GM19023 (cell line): ENCODE measurements around the gene TTLL5.

Experiments used
- ATAC-seq: cut with Tn5 transposase; IDR thresholded peaks from one replicate; pipeline ENCODE4 v1.9.1; 2021; ENCODE audit warnings: mild to moderate bottlenecking, moderate library complexity; ENCODE audit not compliant: unreplicated experiment

The TTLL5 gene

DNA sequence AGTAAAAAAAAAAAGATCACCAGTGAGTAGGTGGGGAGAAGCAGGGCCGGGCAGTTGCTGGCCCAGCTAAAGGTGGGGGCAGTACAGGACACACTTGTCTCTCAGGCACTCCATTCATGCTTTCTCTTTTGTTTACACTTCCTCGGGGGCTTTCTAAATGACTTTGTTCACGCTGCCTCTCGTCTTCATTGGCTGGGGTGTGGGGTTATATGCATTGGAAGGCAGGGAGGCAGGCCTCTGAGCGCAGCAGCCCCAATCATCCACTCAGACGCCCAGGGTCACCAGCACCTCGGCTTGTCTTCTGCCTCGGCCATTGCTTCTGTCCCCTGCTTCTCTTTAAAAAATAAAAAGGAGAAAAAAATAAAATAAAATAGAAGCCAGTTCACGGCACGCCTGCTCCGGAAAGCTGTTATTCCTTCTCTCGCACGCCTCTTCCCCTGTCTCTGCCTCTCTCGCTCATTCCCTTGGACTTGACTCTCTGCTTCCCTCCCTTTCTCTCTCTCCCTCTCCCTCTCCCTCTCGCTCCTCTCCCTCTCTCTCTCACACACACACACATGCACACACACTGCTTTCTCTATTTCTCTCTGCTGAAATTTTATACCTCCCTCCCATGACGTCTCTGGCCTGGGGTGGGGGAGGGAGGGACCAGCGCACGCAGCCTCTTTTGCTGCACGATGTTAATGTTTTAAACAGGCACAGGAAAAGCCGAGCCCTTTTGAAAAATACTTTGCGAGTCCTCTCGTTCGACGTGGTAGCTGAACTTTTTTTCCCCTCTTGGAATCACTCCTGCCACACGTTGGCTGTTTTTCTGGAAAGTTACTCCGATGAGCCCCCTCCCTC lies 320.6 kb downstream of the TTLL5 start, which contains the start of gene TGFB3:
Gene TGFB3 (minus strand): TSS at position 570 of the 840 bp plus-strand sequence. CDS start 1,102 bp downstream, outside the sequence.
- no peak for ATAC-seq

DNA sequence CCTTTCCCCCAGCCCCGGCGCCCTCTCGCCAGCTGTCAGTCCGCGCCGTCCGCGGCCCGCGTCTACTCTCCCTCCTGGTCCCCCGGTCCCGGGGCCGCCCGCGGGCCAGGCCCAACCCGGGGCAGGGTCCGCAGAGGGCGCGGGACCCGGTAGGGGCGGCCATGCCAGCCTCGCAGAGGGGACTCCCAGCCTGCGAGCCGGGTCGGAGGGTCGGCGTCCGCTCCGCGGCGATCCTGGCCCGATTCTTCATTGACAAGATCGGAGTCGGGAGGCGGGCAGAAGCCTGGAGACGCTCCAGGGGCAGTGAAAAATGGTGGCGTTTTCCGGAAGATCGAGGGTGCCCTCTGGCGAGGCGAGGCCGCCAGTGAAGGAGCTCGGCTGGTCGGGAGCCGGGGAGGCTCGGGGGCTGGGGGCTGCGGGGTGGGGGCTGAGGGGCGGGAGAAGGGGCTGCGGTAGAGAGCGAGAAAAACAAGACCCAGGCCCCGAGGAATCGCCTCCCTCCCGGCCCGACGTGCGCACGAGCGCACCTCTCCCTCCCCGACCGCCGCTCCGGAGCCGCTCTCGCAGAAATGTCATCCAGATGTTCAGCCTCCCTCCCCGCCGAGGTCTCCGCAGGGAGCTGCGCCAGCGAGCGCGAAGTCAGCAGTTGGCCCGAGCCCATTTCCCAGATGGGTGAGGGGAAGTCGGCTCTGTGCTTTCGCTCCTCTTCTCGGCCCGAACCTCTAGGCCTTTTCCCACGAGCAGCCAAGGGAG lies 321.4 kb downstream of the TTLL5 start:
- peak; percentile 50 for ATAC-seq

GRCh38 chr14:75983019-75983358 lies 321.9 kb downstream of the TTLL5 start:
- no peak for ATAC-seq

GRCh38 chr14:75984674-75985073 lies 323.6 kb downstream of the TTLL5 start:
- no peak for ATAC-seq

GRCh38 chr14:75985618-75986438 lies 324.8 kb downstream of the TTLL5 start, which contains the start of gene IFT43:
TSS of gene IFT43 (plus strand) at chr14:75985763. CDS start at chr14:75985787, 24 bp downstream.
- peak; percentile 69 for ATAC-seq

- no peak for ATAC-seq
Measured at GRCh38 chr14:75986439-75986765, 325.4 kb downstream of the TTLL5 start.

- ATAC-seq = no peak
Measured at GRCh38 chr14:75987201-75987970, 326.3 kb downstream of the TTLL5 start.

DNA sequence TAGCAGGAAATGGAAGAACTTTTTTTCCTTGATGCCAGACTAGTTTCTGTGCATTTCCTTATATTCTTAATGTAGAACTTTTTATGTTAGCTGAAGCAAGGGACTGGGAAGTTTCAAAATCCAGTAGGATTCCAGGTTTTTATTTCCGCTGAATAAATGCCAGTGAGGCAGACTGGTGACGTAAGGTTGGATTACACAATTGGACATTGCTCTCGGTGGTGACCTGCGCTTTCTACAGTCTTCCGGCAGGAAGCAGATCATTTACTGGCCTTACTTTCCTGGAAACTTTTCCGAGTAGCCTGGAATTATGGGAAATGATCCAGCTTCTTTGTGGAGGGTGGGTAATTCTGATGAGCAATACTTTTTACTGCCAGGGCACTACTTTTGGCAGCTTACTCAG lies 328.1 kb downstream of the TTLL5 start:
- ATAC-seq = no peak

DNA sequence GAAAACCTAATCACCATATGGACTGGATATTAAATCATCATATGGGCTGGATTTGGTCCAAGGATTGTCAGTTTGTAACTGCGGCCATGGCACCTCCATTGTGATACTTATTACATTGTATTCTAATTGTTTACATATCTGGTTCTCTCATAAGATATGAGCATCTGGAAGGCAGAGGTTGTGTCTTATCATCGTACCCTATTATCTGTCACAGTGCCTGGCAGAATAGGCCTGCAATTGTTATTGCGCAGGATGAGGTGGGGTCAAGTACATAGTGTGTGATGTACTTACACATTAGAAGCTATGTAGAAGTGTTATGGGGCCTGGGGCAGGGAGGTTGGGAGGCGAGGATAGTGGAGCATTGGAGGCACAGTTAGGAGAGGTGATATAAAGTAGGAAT lies 329.3 kb downstream of the TTLL5 start:
- no peak for ATAC-seq

GRCh38 chr14:75991753-75992152 lies 330.7 kb downstream of the TTLL5 start:
- ATAC-seq = no peak

DNA sequence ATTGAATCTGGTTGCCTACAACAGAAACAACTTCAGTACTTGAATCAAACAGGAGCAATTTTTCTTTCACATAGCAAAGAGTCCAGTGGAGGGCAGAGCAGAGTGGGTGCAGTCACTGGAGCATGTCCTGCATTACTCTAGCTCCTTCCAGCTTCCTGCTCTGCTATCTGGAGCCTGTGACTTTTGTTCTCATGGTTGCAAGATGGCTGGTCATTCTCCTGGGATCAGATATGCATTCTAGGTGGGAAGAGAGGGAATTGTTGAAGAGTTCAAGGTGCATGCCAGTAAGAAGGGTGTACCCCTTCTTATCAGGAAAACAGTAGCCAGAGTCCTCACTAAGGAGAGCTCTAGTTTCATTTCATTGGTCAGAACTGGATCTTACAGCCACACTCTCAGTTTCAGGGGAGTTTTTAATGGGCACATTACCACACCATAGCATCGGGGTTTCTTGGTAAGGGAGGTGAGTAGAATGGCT lies 332.6 kb downstream of the TTLL5 start:
- no peak for ATAC-seq

- ATAC-seq = no peak
Measured at GRCh38 chr14:75995372-75996041, 334.5 kb downstream of the TTLL5 start.

- ATAC-seq = no peak
Measured at GRCh38 chr14:75996488-75996887, 335.4 kb downstream of the TTLL5 start.

DNA sequence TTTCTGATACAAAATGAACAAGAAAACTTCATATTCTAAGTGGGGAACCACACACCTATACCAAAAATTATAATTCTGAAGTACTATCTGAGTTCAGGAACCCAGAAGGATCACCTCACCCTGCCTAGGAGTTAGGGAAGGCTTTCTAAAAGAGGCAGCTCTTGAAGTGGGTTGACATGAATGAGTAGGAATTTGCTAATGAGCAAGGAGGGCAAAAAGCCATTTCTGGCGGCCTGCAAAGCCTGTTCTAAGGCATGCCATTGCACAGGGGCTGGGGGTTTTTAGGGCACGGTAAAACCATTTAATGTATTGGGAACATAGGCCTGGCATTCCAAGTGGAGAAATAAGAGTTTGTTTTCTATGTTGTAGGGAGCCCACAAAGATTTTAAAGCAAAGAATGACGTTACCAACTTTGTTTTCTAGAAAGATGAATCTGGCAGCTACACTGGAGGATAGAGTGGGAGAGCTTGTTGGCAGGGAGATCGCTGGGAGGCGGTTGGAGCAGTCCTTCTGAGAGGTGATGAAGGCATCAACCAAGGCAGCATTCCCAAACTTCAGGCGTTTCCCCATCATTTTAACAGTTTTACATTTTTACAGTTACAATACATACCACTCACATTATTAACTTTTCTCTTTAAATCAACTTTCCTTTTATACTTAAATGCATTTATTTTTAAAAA lies 338.6 kb downstream of the TTLL5 start:
- ATAC-seq = no peak

DNA sequence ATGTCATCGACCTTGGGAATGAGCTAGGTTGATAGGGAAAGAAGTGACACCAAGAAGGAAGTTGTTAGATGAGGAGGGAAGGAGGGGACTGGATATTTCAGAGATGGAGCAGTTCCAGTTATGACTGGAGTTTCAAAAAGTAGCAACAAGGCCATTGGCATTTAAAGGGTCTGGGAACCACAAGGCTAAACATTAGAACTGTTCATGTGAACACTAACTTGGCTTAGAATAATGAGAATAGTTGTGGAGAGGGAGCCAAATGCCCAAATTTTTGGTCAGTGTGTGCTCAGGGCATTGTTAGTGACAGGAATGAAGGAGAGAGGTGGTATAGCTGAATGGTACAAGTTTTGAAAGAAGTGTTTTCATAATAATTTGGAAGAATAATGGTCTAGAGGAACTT lies 341.3 kb downstream of the TTLL5 start:
- no peak for ATAC-seq
